ENCODE results near the gene PSORS1C1.
"Not testable (repeated sequence)": the region's sequence is repeated elsewhere in the genome, so short reads cannot be mapped to it uniquely, and the experiment has no call there.

PSORS1C1 gene

DNA sequence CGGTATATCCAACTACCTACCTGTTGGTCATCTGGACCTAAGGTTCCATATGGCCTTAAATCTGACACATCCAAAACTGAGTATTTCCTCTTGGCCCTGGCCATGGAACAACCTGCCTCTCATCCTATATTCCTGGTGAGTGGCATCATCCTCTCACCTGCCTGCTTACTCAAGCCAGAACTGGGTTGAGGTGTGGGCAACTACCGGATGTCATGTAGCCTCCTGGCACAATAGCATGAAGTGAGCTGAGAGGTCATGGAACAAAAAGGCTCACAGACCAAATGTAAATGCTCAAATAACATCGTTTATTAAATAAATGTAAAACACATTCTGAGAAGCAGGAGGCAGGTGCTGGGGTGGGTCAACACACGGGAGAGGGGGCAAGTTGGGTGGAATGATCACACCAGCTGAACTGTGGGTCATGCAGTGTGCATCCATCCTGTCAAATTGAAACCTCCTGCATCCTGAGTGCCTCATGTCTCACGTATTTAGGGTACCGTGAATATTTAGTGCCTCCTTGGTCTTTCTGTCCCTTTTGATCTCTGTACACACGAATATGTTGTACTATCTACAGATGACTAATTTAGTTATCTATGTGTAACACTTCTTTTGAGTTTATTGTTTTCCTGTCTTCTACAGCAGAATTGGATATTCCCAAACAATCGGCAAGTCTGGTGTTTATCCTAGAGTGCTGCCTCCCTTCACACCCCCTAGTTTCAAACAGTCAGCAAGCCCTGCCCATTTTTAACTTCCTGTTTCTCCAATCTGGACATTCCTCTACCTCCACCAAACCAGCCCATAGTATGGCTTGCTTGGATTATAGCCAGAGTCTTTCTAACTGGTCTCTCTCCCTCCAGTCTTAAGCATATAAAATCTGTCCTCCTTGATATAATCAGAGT, 63.8 kb downstream of the PSORS1C1 start:
- no peak for DNase-seq

DNA sequence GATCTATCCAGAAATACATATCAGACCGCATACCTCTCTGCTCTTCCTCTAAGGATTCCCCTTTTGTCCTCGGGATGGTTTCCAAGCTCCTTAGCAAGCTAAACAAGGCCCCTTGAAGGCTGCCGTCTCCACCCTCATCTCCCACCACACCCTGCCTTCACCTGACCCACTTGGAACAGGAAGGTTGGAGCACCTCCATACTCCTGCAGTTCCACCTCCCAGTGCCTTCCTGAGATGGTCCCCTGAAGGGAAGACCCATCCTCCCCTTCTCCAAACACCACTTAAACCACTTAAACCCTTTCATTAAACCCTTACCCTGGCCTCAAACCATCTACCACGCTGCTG, 64.4 kb downstream of the PSORS1C1 start:
- no peak for DNase-seq

DNA sequence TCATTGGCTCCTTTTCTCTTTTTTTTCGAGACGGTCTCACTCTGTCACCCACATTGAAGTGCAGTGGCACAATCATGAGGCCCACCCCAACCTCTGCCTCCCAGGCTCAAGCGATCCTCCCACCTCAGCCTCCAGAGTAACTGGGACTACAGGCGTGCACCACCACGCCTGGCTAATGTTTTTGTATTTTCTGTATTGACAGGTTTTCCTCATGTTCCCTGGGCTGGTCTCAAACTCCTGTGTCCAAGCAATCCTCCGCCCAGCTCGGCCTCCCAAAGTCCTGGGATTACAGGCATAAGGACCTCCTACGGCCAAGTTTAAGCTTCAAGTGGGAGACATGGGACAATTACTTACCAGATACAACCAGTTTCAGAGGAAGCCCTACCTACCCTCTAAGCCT, 65.3 kb downstream of the PSORS1C1 start:
- DNase-seq, result no peak

DNA sequence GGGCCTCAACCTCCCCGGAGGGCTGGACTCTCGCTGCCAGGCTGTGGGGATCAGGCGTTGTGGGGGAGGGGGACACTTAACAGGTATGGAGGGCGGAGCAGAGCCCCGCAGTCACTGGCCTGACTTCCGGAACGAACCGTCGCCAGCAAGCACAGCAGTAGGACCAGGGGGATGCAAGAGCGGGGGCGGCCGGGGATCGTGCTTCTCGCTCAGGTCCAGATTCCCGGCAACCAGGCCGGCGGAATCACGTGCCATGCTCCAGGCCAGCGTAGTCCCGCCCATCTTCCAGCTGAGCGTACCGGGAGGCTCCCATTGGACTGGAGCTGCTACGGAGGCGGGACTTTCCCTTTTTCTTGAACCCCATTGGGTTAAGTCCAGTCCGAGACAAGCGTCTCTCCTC, 65.9 kb downstream of the PSORS1C1 start:
- peak; percentile 84 for DNase-seq

DNA sequence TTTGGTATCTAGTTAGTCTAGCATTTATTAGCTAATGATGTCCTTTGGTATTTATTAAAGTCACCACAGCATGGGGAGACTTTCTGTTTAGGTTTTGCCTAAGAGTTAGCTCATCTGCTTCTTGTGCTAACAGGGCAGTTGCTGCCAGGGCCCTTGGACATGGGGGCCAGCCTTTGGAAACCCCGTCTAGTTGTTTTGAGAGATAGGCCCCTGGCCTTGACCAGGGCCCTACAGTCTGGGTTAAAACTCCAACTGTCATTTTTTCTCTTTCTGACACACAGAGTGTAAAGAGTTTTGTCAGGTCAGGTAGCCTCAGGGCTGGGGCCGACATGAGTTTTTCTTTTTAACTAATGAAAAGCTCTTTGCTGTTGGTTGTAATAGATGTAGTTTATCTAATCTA, 68.7 kb downstream of the PSORS1C1 start:
- not testable (repeated sequence) for DNase-seq

DNA sequence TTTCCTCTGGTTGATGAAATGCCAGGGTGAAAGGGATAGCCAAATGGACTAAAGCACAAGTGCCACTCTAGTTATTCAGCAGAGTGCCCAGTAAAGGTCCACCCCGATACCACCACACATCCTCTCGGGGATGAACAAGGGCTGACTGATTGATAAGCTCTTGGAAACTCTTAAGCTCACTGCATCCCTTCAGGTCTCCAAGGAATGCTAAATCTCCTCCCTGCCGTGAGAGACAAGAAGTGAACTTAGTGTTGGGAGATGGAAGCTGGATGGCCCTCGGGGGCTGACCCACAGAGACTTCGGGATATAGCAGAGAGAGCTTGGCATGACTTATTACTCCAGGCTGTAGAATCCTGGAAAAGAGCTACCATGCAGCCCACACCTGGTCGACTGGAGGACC, 69.3 kb downstream of the PSORS1C1 start:
- not testable (repeated sequence) for DNase-seq

DNA sequence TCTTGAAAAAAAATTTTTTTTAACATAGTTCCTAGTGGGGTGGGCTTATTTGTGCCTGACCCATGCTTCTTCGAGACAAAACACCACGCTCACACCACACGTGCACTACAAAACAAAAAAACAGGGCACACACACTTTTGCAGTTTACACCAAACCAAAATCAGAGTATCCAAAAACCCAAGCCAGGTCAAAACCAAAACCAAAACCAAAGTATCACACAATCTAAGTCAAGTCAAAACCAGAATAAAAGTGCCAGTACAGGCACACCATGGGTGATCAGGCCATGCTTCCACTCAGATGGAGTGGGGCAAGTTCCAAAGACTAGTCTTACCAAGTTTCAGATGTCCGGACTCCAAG, 71.1 kb downstream of the PSORS1C1 start:
- not testable (repeated sequence) for DNase-seq

DNA sequence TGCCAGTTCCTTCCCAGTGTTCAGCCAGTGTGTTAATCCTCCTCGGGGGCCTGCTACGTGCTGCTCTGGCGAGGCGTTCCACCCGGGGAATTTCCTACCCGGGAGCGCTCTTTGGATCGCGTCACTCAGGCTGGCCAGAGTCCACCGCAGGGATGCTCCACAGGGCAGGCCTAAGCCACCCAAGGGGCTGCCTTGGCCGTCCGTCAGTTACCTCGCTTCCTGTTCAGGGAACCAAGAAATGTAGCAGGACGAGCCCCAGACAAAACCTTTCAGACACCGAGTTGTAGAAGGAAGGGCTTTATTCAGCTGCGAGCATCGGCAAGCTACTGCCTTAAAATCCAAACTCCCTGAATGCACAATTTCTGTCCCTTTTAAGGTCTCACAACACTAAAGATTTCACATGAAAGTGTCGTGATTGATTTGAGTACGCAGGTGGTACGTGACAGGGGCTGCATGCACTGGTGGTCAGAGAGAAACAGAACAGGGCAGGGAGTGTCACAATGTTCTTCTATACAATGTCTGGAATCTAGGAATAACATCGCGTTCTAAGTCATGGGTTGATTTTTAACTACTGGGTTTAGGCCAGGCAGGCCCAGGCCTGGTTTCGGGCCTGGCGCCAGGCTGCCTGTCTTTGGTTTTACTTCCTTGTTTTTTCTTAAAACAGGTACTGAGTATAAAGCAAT, 71.6 kb downstream of the PSORS1C1 start:
- no peak for DNase-seq

DNA sequence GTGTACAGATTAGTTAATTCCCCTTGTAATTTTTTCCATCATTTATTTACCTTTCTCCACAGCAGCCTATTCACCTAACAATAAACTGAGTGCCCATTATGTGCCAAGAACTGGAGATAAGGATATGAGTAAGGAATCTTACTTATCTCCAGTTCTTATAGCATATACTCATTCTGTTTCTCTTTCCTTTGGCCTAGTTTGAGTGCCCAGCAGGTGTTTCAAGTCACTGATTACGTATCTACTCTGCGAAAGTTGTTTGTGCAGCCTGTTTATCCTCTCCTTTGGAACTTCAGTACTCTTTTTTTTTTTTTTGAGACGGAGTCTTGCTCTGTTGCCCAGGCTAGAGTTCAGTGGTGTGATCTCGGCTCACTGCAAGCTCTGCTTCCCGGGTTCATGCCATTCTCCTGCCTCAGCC, 73.2 kb downstream of the PSORS1C1 start:
- DNase-seq, result no peak

DNA sequence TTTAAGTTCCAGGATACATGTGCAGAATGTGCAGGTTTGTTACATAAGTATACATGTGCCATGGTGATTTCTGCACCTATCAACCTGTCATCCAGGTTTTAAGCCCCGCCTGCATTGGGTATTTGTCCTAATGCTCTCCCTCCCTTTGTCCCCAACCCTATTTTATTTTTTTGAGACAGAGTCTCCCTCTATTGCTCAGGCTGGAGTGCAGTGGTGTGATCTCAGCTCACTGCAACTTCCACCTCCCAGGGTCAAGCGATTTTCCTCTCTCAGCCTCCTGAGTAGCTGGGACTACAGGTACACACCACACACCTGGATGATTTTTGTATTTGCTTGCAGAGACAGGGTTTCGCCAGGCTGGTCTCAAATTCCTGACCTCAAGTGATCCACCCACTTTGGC, 74.6 kb downstream of the PSORS1C1 start:
- not testable (repeated sequence) for DNase-seq

All from fibroblast of skin of scalp (primary cell).